Adrenal gland (tissue), 5 donors: ENCODE results near the gene GNPDA1.

Experiments used
- CTCF ChIP-seq, 6 experiments: fragments of 450-650 bp in 4 of 6; fragments of 200-600 bp in 2 of 6; sonication (generic) in 1 of 6; IDR thresholded peaks; 1 replicate in 5 of 6; 2 replicates in 1 of 6; pipeline versions ENCODE4 v1.5.1 to v1.8.0; 2016 to 2021; ENCODE audit warnings: antibody characterized with exemption in 6 of 6, mild to moderate bottlenecking in 2 of 6, moderate library complexity in 1 of 6
- POLR2A ChIP-seq, 2 donors: fragments of 450-650 bp; IDR thresholded peaks; one replicate each; pipeline ENCODE4 v1.6.1; 2017; ENCODE audit warnings: antibody characterized with exemption in 2 of 2, mild to moderate bottlenecking in 2 of 2, moderate library complexity in 1 of 2
- donor health status: DM: no; HTN: no; CAD: no.

DNA sequence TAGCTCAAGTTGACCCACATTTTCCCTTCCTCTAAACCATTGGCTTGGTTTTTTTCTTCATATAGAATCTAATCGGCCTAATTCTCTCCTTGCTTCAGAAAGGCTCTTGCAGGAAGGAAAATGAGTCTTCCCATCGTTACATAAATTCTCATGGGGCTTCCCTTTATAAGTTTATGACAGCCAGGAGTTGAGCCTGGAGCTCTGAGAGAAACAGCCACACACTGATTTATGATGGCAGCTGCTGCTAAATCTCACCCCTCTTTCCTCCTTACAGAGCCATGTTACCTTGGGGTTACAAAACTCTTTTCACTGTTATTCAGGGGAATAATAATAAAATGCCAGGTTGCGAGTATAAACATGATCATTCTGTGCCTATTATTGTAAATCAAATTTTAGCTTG, 49.1 kb downstream of the GNPDA1 start:
- no peak for TF ChIP-seq CTCF (IDR thresholded peaks at IDR 0.05)
- no peak for TF ChIP-seq POLR2A (IDR thresholded peaks at IDR 0.05)
